Liver (tissue), 9 donors: ENCODE data around the gene RGS3. TPM values are rescaled to one million over a fixed set of nuclear protein-coding genes. Genes with fewer than 3 reads are reported as not detected.

ENCODE experiments used
- DNase-seq: peaks from one replicate; pipeline ENCODE4 v3.0.0-alpha.2; 2017; ENCODE audit warnings: low spot score
- H3K27ac ChIP-seq, 2 donors: one replicate each; pipeline ENCODE4 v1.7.0; 2013; ENCODE audit warnings: inconsistent platforms in 2 of 2, low read length in 2 of 2, control low read depth in 1 of 2, low read depth in 1 of 2, mild to moderate bottlenecking in 1 of 2
- H3K27me3 ChIP-seq, 4 donors: one replicate each; pipeline versions ENCODE4 v1.6.1 to v1.7.0; 2013; ENCODE audit warnings: low read length in 3 of 4, inconsistent platforms in 1 of 4, mild to moderate bottlenecking in 1 of 4, moderate library complexity in 1 of 4; ENCODE audit not compliant: control insufficient read depth in 4 of 4, insufficient read depth in 4 of 4
- H3K36me3 ChIP-seq, 4 donors: one replicate each; pipeline versions ENCODE4 v1.6.1 to v1.7.0; 2013; ENCODE audit warnings: low read length in 3 of 4, mild to moderate bottlenecking in 3 of 4, low read depth in 1 of 4, moderate library complexity in 1 of 4; ENCODE audit not compliant: control insufficient read depth in 4 of 4, insufficient read depth in 3 of 4
- H3K4me1 ChIP-seq, 4 donors: one replicate each; pipeline versions ENCODE4 v1.6.1 to v1.7.0; 2013; ENCODE audit warnings: low read length in 3 of 4, mild to moderate bottlenecking in 3 of 4, moderate library complexity in 1 of 4; ENCODE audit not compliant: control insufficient read depth in 4 of 4, insufficient read depth in 4 of 4
- H3K4me3 ChIP-seq, 3 donors: one replicate each; pipeline versions ENCODE4 v1.6.1 to v1.7.0; 2013; ENCODE audit warnings: low read length in 3 of 3, control low read depth in 1 of 3, low read depth in 1 of 3, mild to moderate bottlenecking in 1 of 3
- H3K9ac ChIP-seq, 2 donors: one replicate each; pipeline ENCODE4 v1.7.0; 2013; ENCODE audit warnings: low read length in 2 of 2, mild to moderate bottlenecking in 2 of 2, moderate library complexity in 2 of 2, control low read depth in 1 of 2, low read depth in 1 of 2
- H3K9me3 ChIP-seq, 4 donors: one replicate each; pipeline versions ENCODE4 v1.6.1 to v1.7.0; 2013; ENCODE audit warnings: low read length in 3 of 4; ENCODE audit not compliant: control insufficient read depth in 4 of 4
- EGR1 ChIP-seq, 2 donors: IDR thresholded peaks; 2 replicates each; pipeline ENCODE4 v1.6.1; 2016 to 2018; ENCODE audit warnings: antibody characterized with exemption in 2 of 2, low read depth in 2 of 2
- FOXA1 ChIP-seq: IDR thresholded peaks from 2 replicates; pipeline ENCODE4 v1.6.1; 2016; ENCODE audit warnings: antibody characterized with exemption
- FOXA2 ChIP-seq: IDR thresholded peaks from 2 replicates; pipeline ENCODE4 v1.6.1; 2016; ENCODE audit warnings: antibody characterized with exemption
- GABPA ChIP-seq, 2 donors: IDR thresholded peaks in 1 of 2; conservative IDR thresholded peaks in 1 of 2; 2 replicates each; pipeline ENCODE4 v1.6.1; 2016; ENCODE audit warnings: antibody characterized with exemption in 2 of 2, mild to moderate bottlenecking in 1 of 2, moderate library complexity in 1 of 2
- HNF4A ChIP-seq, 2 donors: conservative IDR thresholded peaks; 2 replicates each; pipeline ENCODE4 v1.6.1; 2016; ENCODE audit warnings: antibody characterized with exemption in 2 of 2, mild to moderate bottlenecking in 2 of 2
- HNF4G ChIP-seq: IDR thresholded peaks from 2 replicates; pipeline ENCODE4 v1.6.1; 2016; ENCODE audit warnings: antibody characterized with exemption
- JUND ChIP-seq, 2 donors: IDR thresholded peaks; 2 replicates each; pipeline ENCODE4 v1.6.1; 2016; ENCODE audit warnings: antibody characterized with exemption in 2 of 2
- NR2F2 ChIP-seq: IDR thresholded peaks from 2 replicates; pipeline ENCODE4 v1.6.1; 2016; ENCODE audit warnings: antibody characterized with exemption
- RAD21 ChIP-seq, 2 donors: IDR thresholded peaks; 2 replicates each; pipeline ENCODE4 v1.6.1; 2016; ENCODE audit warnings: antibody characterized with exemption in 2 of 2, mild to moderate bottlenecking in 2 of 2
- RXRA ChIP-seq, 2 donors: IDR thresholded peaks; 2 replicates each; pipeline ENCODE4 v1.6.1; 2017 to 2018; ENCODE audit warnings: antibody characterized with exemption in 2 of 2, mild to moderate bottlenecking in 1 of 2
- SP1 ChIP-seq: IDR thresholded peaks from 2 replicates; pipeline ENCODE4 v1.6.1; 2018; ENCODE audit warnings: antibody characterized with exemption, mild to moderate bottlenecking
- TAF1 ChIP-seq: conservative IDR thresholded peaks from 2 replicates; pipeline ENCODE4 v1.6.1; 2016; ENCODE audit warnings: antibody characterized with exemption, mild to moderate bottlenecking
- YY1 ChIP-seq: IDR thresholded peaks from 2 replicates; pipeline ENCODE4 v1.6.1; 2016; ENCODE audit warnings: antibody characterized with exemption, mild to moderate bottlenecking
- WGBS: extraction: QIAGEN DNeasy Blood & Tissue Kit; methylation state at CpG from one replicate; pipeline ENCODE4 v1.1.7; 2013; 5-methylcytosine and 5-hydroxymethylcytosine counted together
- polyA plus RNA-seq, 2 donors: library from polyadenylated mRNA; stranded (reverse) in 1 of 2; unstranded in 1 of 2; fragments of 200-250 nt in 1 of 2; fragments of >200 nt in 1 of 2; fragmentation: Nextera tagmentation in 1 of 2; extraction: Ambion mirVana in 1 of 2; gene quantifications; one replicate each; pipeline versions ENCODE4 v1.2.1 to v1.2.3, GENCODE V29; 2013 to 2015
- total RNA-seq, 2 donors: library from RNA; depleted of rRNA; stranded (reverse); fragments of >200 nt; gene quantifications; one replicate each; pipeline ENCODE4 v1.2.3, GENCODE V29; 2014
- TF ChIP-seq, protein P1 (sequence below): fragments of 150-350 bp; IDR thresholded peaks from 2 replicates; pipeline ENCODE4 v1.5.1; 2017; ENCODE audit warnings: improper control_type of control experiment, low read depth, low read length; ENCODE audit not compliant: missing input control
- TF ChIP-seq, protein P2 (sequence below): IDR thresholded peaks from 2 replicates; pipeline ENCODE4 v1.6.1; 2016; ENCODE audit warnings: antibody characterized with exemption
- TF ChIP-seq, protein P3 (sequence below): IDR thresholded peaks from 2 replicates; pipeline ENCODE4 v1.6.1; 2016; ENCODE audit warnings: antibody characterized with exemption
- TF ChIP-seq, protein P4 (sequence below): IDR thresholded peaks from 2 replicates; pipeline ENCODE4 v1.6.1; 2016; ENCODE audit warnings: antibody characterized with exemption
- TF ChIP-seq, protein P5 (sequence below): IDR thresholded peaks from 2 replicates; pipeline ENCODE4 v1.6.1; 2016; ENCODE audit warnings: antibody characterized with exemption, mild to moderate bottlenecking
- donor health status: healthy.
- donor health status: healthy.
- donor health status: healthy.
- donor health status: healthy.
- donor health status: healthy.

The RGS3 gene
- total and polyA plus RNA-seq, 4 donors: 13.0 to 65.0 (median 28.3) TPM

DNA sequence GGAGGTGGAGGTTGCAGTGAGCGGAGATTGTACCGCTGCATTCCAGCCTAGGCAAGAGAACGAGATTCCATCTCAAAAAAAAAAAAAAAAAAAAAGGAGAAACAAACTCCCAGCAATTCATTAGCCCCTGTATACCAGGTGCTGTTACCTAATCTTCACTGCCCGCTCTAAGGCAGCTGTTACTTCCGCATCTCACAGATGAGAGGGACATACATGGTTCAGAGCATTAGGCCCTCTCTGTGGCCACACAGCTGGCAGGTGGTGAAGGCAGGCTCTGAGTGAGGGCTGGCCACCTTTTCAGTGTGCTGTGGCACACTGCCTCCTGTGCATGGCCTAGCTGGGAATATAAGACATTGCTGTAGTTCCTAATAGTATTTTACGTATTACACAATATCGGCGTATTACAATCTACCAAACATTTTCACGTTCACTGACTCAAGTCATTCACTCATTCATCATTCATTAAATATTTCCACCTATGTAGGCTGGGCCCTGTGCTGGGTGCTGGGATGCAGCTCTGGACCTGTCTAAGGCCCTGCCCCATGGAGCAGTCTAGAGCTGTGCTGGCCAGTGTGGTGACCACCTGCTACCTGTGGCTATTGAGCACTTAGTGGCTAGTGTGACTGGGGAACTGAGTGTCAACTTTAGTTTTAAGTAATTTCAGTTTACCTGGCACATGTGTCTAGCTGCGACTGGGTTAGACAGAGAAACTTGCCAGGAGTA is 35.8 kb downstream of the RGS3 start:
- WGBS: 97% methylated on average over 10 of the region's 10 CpGs
- Histone ChIP-seq H3K36me3 (no peaks in the 10 kb centered on the region), H3K9me3 (no peaks in the 10 kb centered on the region), H3K4me3 (no peak overlapping the region), H3K9ac (no peak overlapping the region), H3K4me1 (peaks cover 2 to 7% (median 6%) of the 10 kb centered on the region in 4 donors), H3K27ac (no peak overlapping the region), H3K27me3 (no peaks in the 10 kb centered on the region)
- no peak for DNase-seq
- TF ChIP-seq, protein P1, sequence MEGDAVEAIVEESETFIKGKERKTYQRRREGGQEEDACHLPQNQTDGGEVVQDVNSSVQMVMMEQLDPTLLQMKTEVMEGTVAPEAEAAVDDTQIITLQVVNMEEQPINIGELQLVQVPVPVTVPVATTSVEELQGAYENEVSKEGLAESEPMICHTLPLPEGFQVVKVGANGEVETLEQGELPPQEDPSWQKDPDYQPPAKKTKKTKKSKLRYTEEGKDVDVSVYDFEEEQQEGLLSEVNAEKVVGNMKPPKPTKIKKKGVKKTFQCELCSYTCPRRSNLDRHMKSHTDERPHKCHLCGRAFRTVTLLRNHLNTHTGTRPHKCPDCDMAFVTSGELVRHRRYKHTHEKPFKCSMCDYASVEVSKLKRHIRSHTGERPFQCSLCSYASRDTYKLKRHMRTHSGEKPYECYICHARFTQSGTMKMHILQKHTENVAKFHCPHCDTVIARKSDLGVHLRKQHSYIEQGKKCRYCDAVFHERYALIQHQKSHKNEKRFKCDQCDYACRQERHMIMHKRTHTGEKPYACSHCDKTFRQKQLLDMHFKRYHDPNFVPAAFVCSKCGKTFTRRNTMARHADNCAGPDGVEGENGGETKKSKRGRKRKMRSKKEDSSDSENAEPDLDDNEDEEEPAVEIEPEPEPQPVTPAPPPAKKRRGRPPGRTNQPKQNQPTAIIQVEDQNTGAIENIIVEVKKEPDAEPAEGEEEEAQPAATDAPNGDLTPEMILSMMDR: no peak
- TF ChIP-seq, protein P2, sequence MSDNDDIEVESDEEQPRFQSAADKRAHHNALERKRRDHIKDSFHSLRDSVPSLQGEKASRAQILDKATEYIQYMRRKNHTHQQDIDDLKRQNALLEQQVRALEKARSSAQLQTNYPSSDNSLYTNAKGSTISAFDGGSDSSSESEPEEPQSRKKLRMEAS: no peak
- TF ChIP-seq NR2F2 (no peak), FOXA2 (no peak), RXRA (IDR thresholded peaks at IDR 0.05) (no peak), HNF4G (no peak), GABPA (IDR thresholded peaks at IDR 0.05 in 1 of 2, conservative IDR thresholded peaks at IDR 0.05 in 1 of 2) (no peak), YY1 (no peak), TAF1 (no peak), SP1 (no peak), RAD21 (IDR thresholded peaks at IDR 0.05) (no peak), JUND (IDR thresholded peaks at IDR 0.05) (no peak), HNF4A (conservative IDR thresholded peaks at IDR 0.05) (no peak), FOXA1 (no peak), EGR1 (IDR thresholded peaks at IDR 0.05; ENCODE audit: low read depth in 2 of 2) (no peak)
- TF ChIP-seq, protein P3, sequence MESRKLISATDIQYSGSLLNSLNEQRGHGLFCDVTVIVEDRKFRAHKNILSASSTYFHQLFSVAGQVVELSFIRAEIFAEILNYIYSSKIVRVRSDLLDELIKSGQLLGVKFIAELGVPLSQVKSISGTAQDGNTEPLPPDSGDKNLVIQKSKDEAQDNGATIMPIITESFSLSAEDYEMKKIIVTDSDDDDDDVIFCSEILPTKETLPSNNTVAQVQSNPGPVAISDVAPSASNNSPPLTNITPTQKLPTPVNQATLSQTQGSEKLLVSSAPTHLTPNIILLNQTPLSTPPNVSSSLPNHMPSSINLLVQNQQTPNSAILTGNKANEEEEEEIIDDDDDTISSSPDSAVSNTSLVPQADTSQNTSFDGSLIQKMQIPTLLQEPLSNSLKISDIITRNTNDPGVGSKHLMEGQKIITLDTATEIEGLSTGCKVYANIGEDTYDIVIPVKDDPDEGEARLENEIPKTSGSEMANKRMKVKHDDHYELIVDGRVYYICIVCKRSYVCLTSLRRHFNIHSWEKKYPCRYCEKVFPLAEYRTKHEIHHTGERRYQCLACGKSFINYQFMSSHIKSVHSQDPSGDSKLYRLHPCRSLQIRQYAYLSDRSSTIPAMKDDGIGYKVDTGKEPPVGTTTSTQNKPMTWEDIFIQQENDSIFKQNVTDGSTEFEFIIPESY: no peak
- TF ChIP-seq, protein P4, sequence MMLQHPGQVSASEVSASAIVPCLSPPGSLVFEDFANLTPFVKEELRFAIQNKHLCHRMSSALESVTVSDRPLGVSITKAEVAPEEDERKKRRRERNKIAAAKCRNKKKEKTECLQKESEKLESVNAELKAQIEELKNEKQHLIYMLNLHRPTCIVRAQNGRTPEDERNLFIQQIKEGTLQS: no peak
- TF ChIP-seq, protein P5, sequence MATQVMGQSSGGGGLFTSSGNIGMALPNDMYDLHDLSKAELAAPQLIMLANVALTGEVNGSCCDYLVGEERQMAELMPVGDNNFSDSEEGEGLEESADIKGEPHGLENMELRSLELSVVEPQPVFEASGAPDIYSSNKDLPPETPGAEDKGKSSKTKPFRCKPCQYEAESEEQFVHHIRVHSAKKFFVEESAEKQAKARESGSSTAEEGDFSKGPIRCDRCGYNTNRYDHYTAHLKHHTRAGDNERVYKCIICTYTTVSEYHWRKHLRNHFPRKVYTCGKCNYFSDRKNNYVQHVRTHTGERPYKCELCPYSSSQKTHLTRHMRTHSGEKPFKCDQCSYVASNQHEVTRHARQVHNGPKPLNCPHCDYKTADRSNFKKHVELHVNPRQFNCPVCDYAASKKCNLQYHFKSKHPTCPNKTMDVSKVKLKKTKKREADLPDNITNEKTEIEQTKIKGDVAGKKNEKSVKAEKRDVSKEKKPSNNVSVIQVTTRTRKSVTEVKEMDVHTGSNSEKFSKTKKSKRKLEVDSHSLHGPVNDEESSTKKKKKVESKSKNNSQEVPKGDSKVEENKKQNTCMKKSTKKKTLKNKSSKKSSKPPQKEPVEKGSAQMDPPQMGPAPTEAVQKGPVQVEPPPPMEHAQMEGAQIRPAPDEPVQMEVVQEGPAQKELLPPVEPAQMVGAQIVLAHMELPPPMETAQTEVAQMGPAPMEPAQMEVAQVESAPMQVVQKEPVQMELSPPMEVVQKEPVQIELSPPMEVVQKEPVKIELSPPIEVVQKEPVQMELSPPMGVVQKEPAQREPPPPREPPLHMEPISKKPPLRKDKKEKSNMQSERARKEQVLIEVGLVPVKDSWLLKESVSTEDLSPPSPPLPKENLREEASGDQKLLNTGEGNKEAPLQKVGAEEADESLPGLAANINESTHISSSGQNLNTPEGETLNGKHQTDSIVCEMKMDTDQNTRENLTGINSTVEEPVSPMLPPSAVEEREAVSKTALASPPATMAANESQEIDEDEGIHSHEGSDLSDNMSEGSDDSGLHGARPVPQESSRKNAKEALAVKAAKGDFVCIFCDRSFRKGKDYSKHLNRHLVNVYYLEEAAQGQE: no peak
